Upper lobe of left lung (tissue), 4 donors: ENCODE data around the gene CDH13.

ENCODE experiments used
- CTCF ChIP-seq, 6 experiments: fragments of 450-650 bp in 4 of 6; fragments of 200-600 bp in 2 of 6; sonication (generic) in 2 of 6; IDR thresholded peaks; one replicate each; pipeline ENCODE4 v1.5.1; 2016 to 2019; ENCODE audit warnings: antibody characterized with exemption in 6 of 6
- EP300 ChIP-seq, 4 donors: sonication (generic); formaldehyde crosslinking; IDR thresholded peaks; one replicate each; pipeline ENCODE4 v1.5.1; 2017; ENCODE audit warnings: antibody characterized with exemption in 4 of 4, control low read depth in 2 of 4
- POLR2A ChIP-seq, 4 donors: fragments of 450-650 bp; IDR thresholded peaks; one replicate each; pipeline ENCODE4 v1.5.1; 2016 to 2017; ENCODE audit warnings: antibody characterized with exemption in 4 of 4, mild to moderate bottlenecking in 2 of 4
- POLR2AphosphoS5 ChIP-seq, 2 donors: sonication (generic); formaldehyde crosslinking; IDR thresholded peaks; one replicate each; pipeline ENCODE4 v1.5.1; 2017; ENCODE audit warnings: antibody characterized with exemption in 2 of 2

DNA sequence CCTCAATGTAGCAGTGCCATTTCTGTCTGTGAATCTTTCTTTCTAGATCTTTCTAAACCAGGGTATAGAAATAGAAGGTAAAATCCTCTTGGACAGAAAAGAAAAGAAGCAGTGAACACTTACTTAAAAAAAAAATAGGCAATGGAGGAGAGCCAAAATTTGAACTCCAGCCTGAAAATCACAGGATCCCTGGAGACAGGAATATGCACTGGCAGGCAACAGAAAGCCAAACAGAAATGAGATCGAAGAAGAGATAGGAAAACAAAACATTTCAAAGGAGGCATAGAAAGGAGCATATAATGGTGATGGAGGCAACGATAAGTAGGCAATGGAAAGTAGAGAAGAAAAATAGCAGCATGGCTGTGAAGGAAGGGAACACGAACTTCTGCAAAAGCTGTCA is 927.3 kb downstream of the CDH13 start:
- TF ChIP-seq CTCF (IDR thresholded peaks at IDR 0.05) (no peak), POLR2AphosphoS5 (IDR thresholded peaks at IDR 0.05) (no peak), POLR2A (IDR thresholded peaks at IDR 0.05) (no peak), EP300 (IDR thresholded peaks at IDR 0.05) (no peak)
